ENCODE results near the gene TLE7. TPM values are rescaled to one million over a fixed set of nuclear protein-coding genes. Genes with fewer than 3 reads are reported as not detected.

TLE7 gene
- total and polyA plus RNA-seq, 2 of the 4 experiments (the other 2 are of a cell fraction): not detected

DNA sequence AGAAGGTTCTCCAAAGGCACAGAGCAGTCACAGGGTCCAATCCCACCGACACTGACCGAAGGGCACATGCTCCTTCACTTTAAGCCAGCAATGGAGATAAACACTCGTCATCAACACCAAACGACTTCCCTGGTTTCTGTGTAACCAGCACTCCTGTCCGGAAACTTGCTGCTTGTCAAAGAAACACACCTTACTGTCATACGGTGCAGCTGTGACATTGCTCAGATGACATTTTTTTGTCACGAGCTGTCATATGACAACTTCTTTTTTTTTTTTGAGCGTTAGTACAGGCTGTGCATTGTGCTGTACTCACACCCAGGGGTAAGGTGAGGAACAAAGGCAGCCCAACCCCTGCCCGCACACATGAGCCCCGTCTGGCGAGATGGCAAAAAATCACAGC, 39.2 kb downstream of the TLE7 start:
- 48% methylated on average over 7 of the region's 11 CpGs; no CpG with 5 or more reads in 1 of the 2 experiments for WGBS, 2 experiments (ENCODE audit: extremely low coverage in 2 of 2, insufficient read length in 1 of 2)
- TF ChIP-seq MXI1 (IDR thresholded peaks at IDR 0.05; ENCODE audit: borderline replicate concordance, low read depth, low read length) (no peak), RCOR1 (IDR thresholded peaks at IDR 0.05; ENCODE audit: insufficient replicate concordance, low read length) (no peak)
- no peak overlapping the region for H4K91ac ChIP-seq (ENCODE audit: insufficient read depth, low read depth, low read length)
- H3K27me3 ChIP-seq (ENCODE audit: control insufficient read depth, insufficient read depth, low read length): peaks cover 4% of the 10 kb centered on the region; the same call in 1 of the 2 replicates
- dilution Hi-C loops (cut with HindIII; ENCODE audit: low sequenced_read_pairs, unreplicated experiment): no loop called here
- no peak overlapping the region for H2AFZ ChIP-seq (replicated peaks; ENCODE audit: low read length, poor library complexity)
- no peak overlapping the region for H3K4me2 ChIP-seq (ENCODE audit: low read depth, low read length)
- no peak overlapping the region for H2BK20ac ChIP-seq (ENCODE audit: low read depth, low read length)
- no peak overlapping the region for H3K4me3 ChIP-seq (ENCODE audit: insufficient read depth, low read depth, low read length)
- H2BK15ac ChIP-seq (ENCODE audit: low read depth, low read length): no peak overlapping the region
- no peak overlapping the region for H3K56ac ChIP-seq (ENCODE audit: extremely low read depth, insufficient read depth, low read length)
- no peak overlapping the region for H3K9ac ChIP-seq (ENCODE audit: low read depth, low read length)
- H3K4ac ChIP-seq (ENCODE audit: low read depth, low read length): no peak overlapping the region
- H2AK5ac ChIP-seq (ENCODE audit: low read depth, low read length): no peak overlapping the region
- in situ Hi-C loops (cut with MboI; ENCODE audit: low sequenced_read_pairs): no loop called here
- no peak overlapping the region for H3K27ac ChIP-seq (ENCODE audit: insufficient read depth, low read length)
- H2BK5ac ChIP-seq (ENCODE audit: low read depth, low read length, poor library complexity, severe bottlenecking): no peak overlapping the region
- H4K20me1 ChIP-seq (ENCODE audit: insufficient read depth, low read length): no peaks in the 10 kb centered on the region
- no peak overlapping the region for H2AK9ac ChIP-seq (replicated peaks; ENCODE audit: low read depth, low read length, poor library complexity)
- no peaks in the 10 kb centered on the region for H3K9me3 ChIP-seq (ENCODE audit: control insufficient read depth, insufficient read depth, low read length)
- no peak for DNase-seq
- no peak overlapping the region for H3K23ac ChIP-seq (ENCODE audit: low read depth, low read length)
- H3K14ac ChIP-seq (replicated peaks; ENCODE audit: low read depth, low read length): no peak overlapping the region
- CTCF ChIA-PET: interaction anchor here (0.6 kb wide), 1 partner anchor 94 kb away, joined by 8 read pairs; no protein-coding TSS in a partner anchor
- no peak for ATAC-seq (ENCODE audit: low read depth)
- H3K4me1 ChIP-seq (ENCODE audit: control insufficient read depth, insufficient read depth, low read length): no peaks in the 10 kb centered on the region
- no TSS peak for BruUV-seq (replicated peaks)
- H4K8ac ChIP-seq (ENCODE audit: low read depth in 2 of 2, low read length in 2 of 2): no peak overlapping the region
- no peaks in the 10 kb centered on the region for H3K79me1 ChIP-seq (ENCODE audit: low read depth in 1 of 2, low read length in 2 of 2)
- POLR2A ChIA-PET (ENCODE audit: unreplicated experiment): no interaction called here
- H3K9me1 ChIP-seq (ENCODE audit: insufficient read depth, low read length): no peaks in the 10 kb centered on the region
- no peaks in the 10 kb centered on the region for H3K36me3 ChIP-seq (ENCODE audit: control insufficient read depth, insufficient read depth, low read length)
- no peak overlapping the region for H4K5ac ChIP-seq (ENCODE audit: low read depth, low read length)
- intact Hi-C loops (cut with micrococcal nuclease): no loop called here
- H3K18ac ChIP-seq (ENCODE audit: low read depth, low read length): no peak overlapping the region
- H2BK120ac ChIP-seq (ENCODE audit: low read depth, low read length): no peak overlapping the region
